ENCODE results near the gene MNAT1. TPM values are rescaled to one million over a fixed set of nuclear protein-coding genes. Genes with fewer than 3 reads are reported as not detected.
"Not testable (repeated sequence)": the region's sequence is repeated elsewhere in the genome, so short reads cannot be mapped to it uniquely, and the experiment has no call there.

MNAT1 gene
- total RNA-seq, 8 experiments from 2014 or later: 37.0 to 69.2 (median 47.1) TPM

DNA sequence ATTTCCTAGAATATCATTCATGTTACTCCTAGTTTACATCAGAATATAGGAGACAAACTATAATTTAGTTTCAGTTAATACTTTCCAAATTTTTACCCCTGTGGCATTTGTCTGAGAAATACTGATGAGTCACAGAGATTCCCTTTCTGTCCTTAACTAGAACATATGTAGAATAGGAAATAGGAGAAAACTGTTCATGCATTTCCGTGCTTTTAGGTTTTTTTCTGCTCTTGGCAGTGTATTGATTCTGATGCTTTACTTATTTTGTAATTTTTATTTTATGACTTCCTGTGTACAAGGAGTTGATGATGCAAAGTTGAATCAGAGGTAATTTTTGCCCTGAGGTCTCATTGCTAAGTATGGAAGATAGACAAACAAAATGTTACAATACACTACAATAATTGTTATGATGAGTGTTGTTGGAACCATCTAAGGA is 23.0 kb downstream of the MNAT1 start:
- peak in 5 of 8 experiments; percentile 14 to 84 (median 32) for ATAC-seq (replicated peaks in 6 of 8)
- Histone ChIP-seq H3K27ac (no peak overlapping the region), H3K4me3 (no peak overlapping the region), H3K4me1 (replicated peaks in 1 of 2) (no peaks in the 10 kb centered on the region)
- in situ Hi-C loops (cut with MboI; ENCODE audit: low pct_unique_long_range_greater_than_20kb in 2 of 9, low sequenced_read_pairs in 9 of 9, unreplicated experiment in 9 of 9): no loop called here
- 0 to 100% (median 84%) methylated on average over 1 of the region's 1 CpG for WGBS, 10 experiments

DNA sequence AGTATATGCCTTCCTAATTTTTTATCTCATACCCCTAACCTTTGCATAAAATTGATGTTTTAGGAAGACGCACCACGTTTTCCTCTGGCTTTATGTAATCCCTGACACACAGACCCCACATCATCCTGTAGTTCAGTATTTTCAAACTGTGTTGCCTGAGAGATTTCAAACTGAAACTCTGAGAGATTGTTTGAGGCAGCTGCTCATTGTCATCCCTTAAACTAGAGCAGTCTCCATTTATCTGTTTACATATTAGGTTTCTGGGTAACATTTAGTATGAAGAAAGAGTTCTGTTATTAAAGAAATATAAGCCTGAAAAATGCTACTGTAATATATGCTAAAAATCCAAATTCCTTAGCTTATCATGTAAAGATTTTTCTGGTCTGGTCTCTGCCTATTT is 24.3 kb downstream of the MNAT1 start:
- Histone ChIP-seq H3K27ac (no peak overlapping the region), H3K4me3 (no peak overlapping the region), H3K4me1 (replicated peaks in 1 of 2) (no peaks in the 10 kb centered on the region)
- ATAC-seq (replicated peaks in 6 of 8): peak in 1 of 8 experiments; percentile 48
- in situ Hi-C loops (cut with MboI; ENCODE audit: low pct_unique_long_range_greater_than_20kb in 2 of 9, low sequenced_read_pairs in 9 of 9, unreplicated experiment in 9 of 9): no loop called here
- 50 to 100% (median 84%) methylated on average over 2 of the region's 2 CpGs; no CpG with 5 or more reads in 2 of the 10 experiments for WGBS, 10 experiments

DNA sequence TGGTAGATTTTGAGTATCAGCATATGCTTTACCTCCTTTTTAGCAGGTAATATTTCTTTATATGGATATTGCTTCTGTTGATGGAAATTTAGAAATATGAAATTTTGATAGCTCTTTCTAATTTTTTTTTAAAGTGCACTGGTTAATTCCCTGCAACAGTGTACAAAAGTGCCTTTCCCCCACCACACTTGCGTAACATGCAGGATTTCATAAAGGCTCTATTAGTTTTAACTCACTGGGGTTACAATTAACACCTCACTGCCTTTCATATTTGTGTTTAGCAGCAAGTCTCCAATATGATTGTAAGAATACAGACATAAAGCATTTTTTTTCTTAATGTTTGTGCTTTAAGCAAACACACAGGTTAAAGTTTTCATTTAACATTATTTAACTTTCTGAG is 25.6 kb downstream of the MNAT1 start:
- Histone ChIP-seq H3K4me1 (replicated peaks in 1 of 2) (no peaks in the 10 kb centered on the region), H3K4me3 (no peak overlapping the region), H3K27ac (no peak overlapping the region)
- in situ Hi-C loops (cut with MboI; ENCODE audit: low pct_unique_long_range_greater_than_20kb in 2 of 9, low sequenced_read_pairs in 9 of 9, unreplicated experiment in 9 of 9): no loop called here
- ATAC-seq (replicated peaks in 6 of 8): no peak
- WGBS, 10 experiments: 78 to 100% (median 100%) methylated on average over 1 of the region's 1 CpG; no CpG with 5 or more reads in 2 of the 10 experiments

DNA sequence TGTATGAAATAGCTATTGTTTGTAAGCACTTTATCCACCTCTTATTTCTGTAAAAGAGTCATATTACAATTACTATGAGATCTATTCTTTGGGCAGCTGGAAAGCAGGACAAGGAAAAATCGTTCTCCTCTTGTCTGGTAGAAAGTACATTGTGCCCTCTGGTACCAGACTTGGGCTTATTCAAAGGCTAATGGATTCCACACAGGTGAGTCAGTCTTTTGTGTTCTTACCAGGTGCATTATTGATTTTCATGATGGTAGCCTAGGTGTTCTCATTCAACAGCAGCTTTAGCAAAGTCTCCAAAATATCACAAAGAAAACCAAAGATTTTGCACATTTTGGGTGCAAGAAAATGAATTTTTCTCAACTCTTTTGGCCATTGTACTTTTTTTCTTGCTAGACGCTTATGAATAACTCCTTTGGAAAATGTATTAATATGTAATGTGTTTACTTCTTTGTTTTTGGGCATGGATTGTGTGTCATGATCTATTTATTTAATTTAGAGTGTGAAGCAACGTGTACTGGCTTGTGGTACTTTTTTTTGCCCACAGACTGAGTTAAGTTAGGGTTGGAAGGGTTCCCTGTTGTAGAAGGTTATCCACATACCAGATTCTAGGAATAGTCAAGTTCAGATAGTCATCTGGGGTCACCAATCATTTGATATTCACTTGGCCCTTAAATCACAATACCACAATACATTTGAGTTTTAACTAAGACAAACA is 26.2 kb downstream of the MNAT1 start:
- ATAC-seq (replicated peaks in 6 of 8): no peak
- WGBS, 10 experiments: 44 to 100% (median 77%) methylated on average over 1 to 3 of the region's 3 CpGs; no CpG with 5 or more reads in 2 of the 10 experiments
- in situ Hi-C loops (cut with MboI; ENCODE audit: low pct_unique_long_range_greater_than_20kb in 2 of 9, low sequenced_read_pairs in 9 of 9, unreplicated experiment in 9 of 9): no loop called here
- H3K4me1 ChIP-seq (replicated peaks in 1 of 2): no peaks in the 10 kb centered on the region
- no peak overlapping the region for H3K27ac ChIP-seq
- H3K4me3 ChIP-seq: no peak overlapping the region

DNA sequence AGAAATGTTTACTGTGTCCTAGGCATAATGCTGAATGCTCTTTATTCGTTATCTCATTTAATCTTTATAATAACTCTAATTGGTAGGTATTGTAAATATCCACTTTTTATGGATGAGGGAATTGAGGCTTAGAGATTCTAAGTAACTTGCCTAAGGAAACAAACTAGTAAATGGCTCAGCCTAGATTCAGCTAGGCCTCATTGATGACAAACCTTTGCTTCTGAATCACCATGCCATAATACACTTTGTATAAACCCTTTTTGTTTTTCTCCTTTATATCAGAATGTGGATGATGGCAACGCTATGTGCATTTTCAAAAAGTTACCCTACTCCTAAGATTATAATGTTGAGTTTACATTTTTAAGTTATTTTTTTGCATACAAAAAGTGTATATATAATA is 34.0 kb downstream of the MNAT1 start:
- in situ Hi-C loops (cut with MboI; ENCODE audit: low pct_unique_long_range_greater_than_20kb in 2 of 9, low sequenced_read_pairs in 9 of 9, unreplicated experiment in 9 of 9): no loop called here
- 55 to 100% (median 90%) methylated on average over 1 to 2 of the region's 2 CpGs; no CpG with 5 or more reads in 2 of the 10 experiments for WGBS, 10 experiments
- H3K4me1 ChIP-seq (replicated peaks in 1 of 2): no peaks in the 10 kb centered on the region

DNA sequence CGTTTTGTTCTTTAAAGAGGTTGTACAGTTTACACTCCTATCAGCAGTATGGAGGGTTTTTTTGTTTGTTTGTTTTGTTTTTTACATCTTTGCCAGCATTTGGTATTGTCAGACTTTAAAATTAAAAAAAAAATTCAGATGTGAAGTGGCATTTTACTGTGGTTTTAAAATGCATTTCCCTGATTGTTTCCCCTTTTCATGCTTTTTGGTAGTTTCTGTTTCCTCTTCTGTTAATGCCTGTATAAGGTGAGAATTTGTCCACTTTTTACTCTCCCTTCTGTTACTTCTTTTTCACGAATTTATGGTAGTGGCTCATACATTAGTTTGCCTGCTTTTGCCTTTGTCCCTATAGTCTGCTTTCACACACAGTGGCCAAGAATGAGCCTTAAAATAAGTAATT is 36.6 kb downstream of the MNAT1 start:
- in situ Hi-C loops (cut with MboI; ENCODE audit: low pct_unique_long_range_greater_than_20kb in 2 of 9, low sequenced_read_pairs in 9 of 9, unreplicated experiment in 9 of 9): no loop called here
- no peaks in the 10 kb centered on the region for H3K4me1 ChIP-seq (replicated peaks in 1 of 2)

More for the DNA sequence above, 34.0 kb downstream of the MNAT1 start:
- ATAC-seq (replicated peaks in 6 of 8): no peak
- Histone ChIP-seq H3K27ac (no peak overlapping the region), H3K4me3 (no peak overlapping the region)

DNA sequence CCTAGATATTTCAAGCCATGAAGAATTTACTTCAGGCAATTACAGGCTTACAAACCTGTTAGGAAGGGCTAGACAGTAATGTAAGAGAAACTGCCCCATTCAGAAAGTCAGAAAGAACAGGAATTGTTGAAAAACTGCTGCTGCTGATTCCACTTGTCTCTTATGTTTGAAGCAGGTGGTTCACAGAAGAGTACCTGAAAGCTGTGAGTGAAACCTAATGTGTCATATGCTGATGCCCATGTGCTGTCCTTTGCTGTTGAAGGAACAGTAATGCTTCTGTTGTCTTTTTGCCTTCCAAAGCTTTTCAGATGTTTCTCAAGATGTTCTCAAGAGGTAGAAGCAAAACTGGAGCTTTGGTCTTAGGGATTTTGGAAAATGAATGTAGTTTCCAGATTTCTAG is 39.0 kb downstream of the MNAT1 start:
- no peak overlapping the region for H3K4me3 ChIP-seq
- in situ Hi-C loops (cut with MboI; ENCODE audit: low pct_unique_long_range_greater_than_20kb in 2 of 9, low sequenced_read_pairs in 9 of 9, unreplicated experiment in 9 of 9): no loop called here
- no peaks in the 10 kb centered on the region for H3K4me1 ChIP-seq (replicated peaks in 1 of 2)
- no peak overlapping the region for H3K27ac ChIP-seq
- ATAC-seq (replicated peaks in 6 of 8): no peak

More for the DNA sequence above, 36.6 kb downstream of the MNAT1 start:
- Histone ChIP-seq H3K27ac (no peak overlapping the region), H3K4me3 (no peak overlapping the region)
- 42 to 100% (median 50%) methylated on average over 1 to 2 of the region's 2 CpGs for WGBS, 10 experiments
- no peak for ATAC-seq (replicated peaks in 6 of 8)

DNA sequence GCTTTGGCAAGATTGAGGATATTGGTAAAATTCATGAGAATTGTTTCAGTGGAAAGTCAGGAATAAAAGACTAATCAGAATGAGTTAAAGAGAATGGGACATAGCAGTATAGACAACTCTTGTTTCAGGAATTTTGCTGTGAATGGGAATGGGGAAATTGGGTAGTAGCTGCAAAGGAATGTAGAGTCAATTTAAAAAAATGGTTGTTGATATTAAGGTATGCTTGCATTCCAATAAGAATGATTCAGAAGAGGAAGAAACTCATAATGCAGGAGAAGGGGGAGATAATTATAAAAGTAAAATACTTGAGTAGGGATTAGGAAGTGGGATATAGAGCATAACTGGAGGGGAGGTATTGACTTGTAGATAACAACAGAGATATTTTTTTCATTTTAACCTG is 40.7 kb downstream of the MNAT1 start:
- ATAC-seq (replicated peaks in 6 of 8): no peak

DNA sequence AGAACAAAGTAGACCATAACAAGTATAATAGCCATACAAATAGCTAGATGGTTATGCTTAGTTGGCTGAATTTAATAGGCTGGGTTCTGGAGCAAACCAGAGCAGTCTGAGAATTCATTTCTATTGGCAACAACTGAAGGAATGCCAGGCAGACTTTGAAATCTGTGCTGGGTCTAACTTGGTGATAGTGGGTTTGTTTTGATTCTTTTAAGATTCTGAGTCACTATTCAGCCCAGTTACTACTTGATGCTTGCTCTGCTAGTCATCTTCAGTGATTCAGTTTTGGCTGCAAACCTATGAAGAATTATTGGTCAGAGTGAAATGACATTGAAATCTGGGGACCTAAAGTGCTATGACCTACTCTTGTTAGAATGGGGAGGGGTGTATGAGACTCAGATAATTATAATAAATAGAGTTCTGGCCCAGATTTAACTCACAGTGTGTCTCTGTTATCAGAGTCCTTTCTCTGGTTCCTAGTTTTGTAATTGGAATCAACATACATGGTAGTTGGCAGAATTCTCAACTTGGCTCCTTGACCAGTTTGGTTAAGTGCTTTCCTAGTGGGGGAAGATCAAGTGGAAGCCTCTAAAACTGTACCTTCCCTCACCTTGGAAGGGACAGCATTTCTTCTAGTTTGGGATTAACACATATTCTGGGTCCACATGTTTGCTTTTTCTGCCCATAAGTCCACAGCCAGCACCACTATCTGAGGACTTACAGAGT is 43.5 kb downstream of the MNAT1 start:
- no peaks in the 10 kb centered on the region for H3K4me1 ChIP-seq (replicated peaks in 1 of 2)
- H3K27ac ChIP-seq: no peak overlapping the region
- H3K4me3 ChIP-seq: no peak overlapping the region
- in situ Hi-C loops (cut with MboI; ENCODE audit: low pct_unique_long_range_greater_than_20kb in 2 of 9, low sequenced_read_pairs in 9 of 9, unreplicated experiment in 9 of 9): no loop called here
- peak in 1 of 8 experiments; percentile 16 for ATAC-seq (replicated peaks in 6 of 8)

More for the DNA sequence above, 40.7 kb downstream of the MNAT1 start:
- H3K27ac ChIP-seq: no peak overlapping the region
- in situ Hi-C loops (cut with MboI; ENCODE audit: low pct_unique_long_range_greater_than_20kb in 2 of 9, low sequenced_read_pairs in 9 of 9, unreplicated experiment in 9 of 9): no loop called here
- no peaks in the 10 kb centered on the region for H3K4me1 ChIP-seq (replicated peaks in 1 of 2)
- no peak overlapping the region for H3K4me3 ChIP-seq

DNA sequence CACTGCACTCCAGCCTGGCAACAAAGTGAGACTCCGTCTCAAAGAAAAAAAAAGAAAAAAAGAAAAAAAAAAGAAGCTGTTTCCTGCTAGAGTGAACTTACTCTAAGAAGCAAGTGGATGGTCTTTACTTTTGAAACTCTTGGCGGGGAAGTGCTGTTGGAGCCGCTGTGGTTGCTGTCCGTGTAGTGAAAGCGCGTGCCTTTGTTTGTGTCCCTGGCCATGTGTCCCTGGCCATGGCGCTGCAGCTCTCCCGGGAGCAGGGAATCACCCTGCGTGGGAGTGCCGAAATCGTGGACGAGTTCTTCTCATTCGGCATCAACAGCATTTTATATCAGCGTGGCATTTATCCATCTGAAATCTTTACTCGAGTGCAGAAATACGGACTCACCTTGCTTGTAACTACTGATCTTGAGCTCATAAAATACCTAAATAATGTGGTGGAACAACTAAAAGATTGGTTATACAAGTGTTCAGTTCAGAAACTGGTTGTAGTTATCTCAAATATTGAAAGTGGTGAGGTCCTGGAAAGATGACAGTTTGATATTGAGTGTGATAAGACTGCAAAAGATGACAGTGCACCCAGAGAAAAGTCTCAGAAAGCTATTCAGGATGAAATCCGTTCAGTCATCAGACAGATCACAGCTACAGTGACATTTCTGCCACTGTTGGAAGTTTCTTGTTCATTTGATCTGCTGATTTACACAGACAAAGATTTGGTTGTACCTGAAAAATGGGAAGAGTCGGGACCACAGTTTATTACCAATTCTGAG is 45.4 kb downstream of the MNAT1 start:
- in situ Hi-C loops (cut with MboI; ENCODE audit: low pct_unique_long_range_greater_than_20kb in 2 of 9, low sequenced_read_pairs in 9 of 9, unreplicated experiment in 9 of 9): not testable (repeated sequence)

DNA sequence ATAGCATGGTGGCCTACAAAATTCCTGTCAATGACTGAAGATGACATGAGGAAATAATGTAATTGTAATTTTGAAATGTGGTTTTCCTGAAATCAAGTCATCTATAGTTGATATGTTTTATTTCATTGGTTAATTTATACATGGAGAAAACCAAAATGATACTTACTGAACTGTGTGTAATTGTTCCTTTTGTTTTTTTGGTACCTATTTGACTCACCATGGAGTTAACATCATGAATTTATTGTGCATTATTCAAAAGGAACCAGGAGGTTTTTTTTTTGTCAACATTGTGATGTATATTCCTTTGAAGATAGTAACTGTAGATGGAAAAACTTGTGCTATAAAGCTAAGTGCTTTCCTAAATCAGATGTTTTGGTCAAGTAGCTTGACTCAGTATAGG is 46.0 kb downstream of the MNAT1 start:
- in situ Hi-C loops (cut with MboI; ENCODE audit: low pct_unique_long_range_greater_than_20kb in 2 of 9, low sequenced_read_pairs in 9 of 9, unreplicated experiment in 9 of 9); H3K27ac ChIP-seq; H3K4me3 ChIP-seq; H3K4me1 ChIP-seq (replicated peaks in 1 of 2); ATAC-seq (replicated peaks in 6 of 8): not testable (repeated sequence)

More for the DNA sequence above, 45.4 kb downstream of the MNAT1 start:
- H3K4me1 ChIP-seq (replicated peaks in 1 of 2); H3K4me3 ChIP-seq; H3K27ac ChIP-seq; ATAC-seq (replicated peaks in 6 of 8): not testable (repeated sequence)
- 63 to 100% (median 95%) methylated on average over 1 to 15 of the region's 18 CpGs for WGBS, 10 experiments

DNA sequence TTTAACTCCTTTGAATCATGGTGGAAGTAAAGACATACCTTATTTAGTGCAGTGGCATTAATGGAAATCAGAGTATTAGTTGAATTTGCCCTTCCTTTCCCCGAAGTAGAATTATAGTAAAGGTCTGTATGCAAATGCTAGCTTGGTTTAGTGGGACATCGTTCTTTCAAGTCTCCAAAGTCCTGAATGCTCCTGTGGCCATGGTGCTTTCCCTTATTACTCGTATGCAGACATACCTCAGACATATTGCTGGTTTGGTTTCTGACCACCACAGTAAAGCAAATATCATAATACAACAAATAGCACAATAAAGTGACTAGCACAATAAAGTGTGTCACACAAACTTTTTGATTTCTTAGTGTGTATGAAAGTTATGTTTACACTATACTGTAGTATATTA is 52.3 kb downstream of the MNAT1 start:
- 80 to 100% (median 94%) methylated on average over 1 to 3 of the region's 3 CpGs; no CpG with 5 or more reads in 1 of the 10 experiments for WGBS, 10 experiments
- no peak overlapping the region for H3K4me3 ChIP-seq
- no peak for ATAC-seq (replicated peaks in 6 of 8)
- H3K27ac ChIP-seq: no peak overlapping the region
- in situ Hi-C loops (cut with MboI; ENCODE audit: low pct_unique_long_range_greater_than_20kb in 2 of 9, low sequenced_read_pairs in 9 of 9, unreplicated experiment in 9 of 9): no loop called here
- no peaks in the 10 kb centered on the region for H3K4me1 ChIP-seq (replicated peaks in 1 of 2)

DNA sequence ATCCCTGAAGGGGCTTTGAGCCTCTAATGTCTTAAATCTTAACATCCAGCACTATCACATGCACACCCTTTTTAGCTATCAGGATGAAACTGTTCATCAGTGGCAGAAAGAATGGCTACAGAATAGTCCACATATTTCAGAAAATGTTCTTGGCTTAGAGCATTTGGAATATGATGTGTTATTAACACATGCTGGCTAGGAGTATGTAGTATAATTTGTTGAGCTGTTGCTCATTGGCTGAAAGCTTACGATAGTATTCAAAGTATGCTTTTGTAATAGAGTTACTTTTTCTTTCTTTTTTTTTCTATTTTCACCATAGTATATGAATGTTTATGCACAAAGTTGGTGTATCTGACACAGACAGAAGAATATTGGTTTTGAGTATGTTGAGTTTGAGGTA is 55.1 kb downstream of the MNAT1 start:
- no peak for ATAC-seq (replicated peaks in 6 of 8)
- Histone ChIP-seq H3K4me3 (no peak overlapping the region), H3K4me1 (replicated peaks in 1 of 2) (no peaks in the 10 kb centered on the region), H3K27ac (no peak overlapping the region)
- in situ Hi-C loops (cut with MboI; ENCODE audit: low pct_unique_long_range_greater_than_20kb in 2 of 9, low sequenced_read_pairs in 9 of 9, unreplicated experiment in 9 of 9): no loop called here
- 90 to 100% (median 100%) methylated on average over 1 of the region's 1 CpG; no CpG with 5 or more reads in 4 of the 10 experiments for WGBS, 10 experiments

All from motor neuron (in vitro differentiated cells).